ENCODE data around the gene FKBP14. TPM values are rescaled to one million over a fixed set of nuclear protein-coding genes. Genes with fewer than 3 reads are reported as not detected.

Gene FKBP14
- total RNA-seq, 1 experiment from 2014 or later = 11.5 TPM

- Histone ChIP-seq H3K79me1 (ENCODE audit: insufficient read depth, low read depth, low read length, poor library complexity, severe bottlenecking) (peaks cover 25% of the 10 kb centered on the region), H3K9ac (ENCODE audit: extremely low read depth, insufficient read length, low read length) (no peak overlapping the region), H3K23ac (ENCODE audit: insufficient read length, low read depth, low read length) (no peak overlapping the region), H2BK120ac (ENCODE audit: low read depth, low read length, poor library complexity, severe bottlenecking) (no peak overlapping the region), H2BK15ac (ENCODE audit: low read depth, low read length) (no peak overlapping the region), H2BK5ac (ENCODE audit: insufficient read length, low read length) (no peak overlapping the region), H3K79me2 (ENCODE audit: insufficient read depth, low read length) (peaks cover 12% of the 10 kb centered on the region; the same call in 1 of the 2 replicates), H3K27ac (ENCODE audit: insufficient read length, low read depth, low read length) (no peak overlapping the region), H2BK20ac (ENCODE audit: low read depth, low read length, poor library complexity, severe bottlenecking) (no peak overlapping the region), H4K91ac (ENCODE audit: insufficient read length, low read depth, low read length) (no peak overlapping the region), H3K56ac (ENCODE audit: insufficient read length, low read depth, low read length) (no peak overlapping the region), H3K14ac (ENCODE audit: insufficient read depth, low read length) (no peak overlapping the region), H2BK12ac (ENCODE audit: insufficient read length, low read depth, low read length) (no peak overlapping the region), H4K5ac (ENCODE audit: insufficient read length, low read depth, low read length) (no peak overlapping the region), H3K4ac (ENCODE audit: low read depth, low read length) (no peak overlapping the region), H3K4me2 (ENCODE audit: insufficient read depth, insufficient read length, low read length) (no peak overlapping the region), H4K20me1 (ENCODE audit: control insufficient read depth, insufficient read depth, insufficient read length) (no peaks in the 10 kb centered on the region), H3T11ph (ENCODE audit: low read length) (no peak overlapping the region), H2AK5ac (ENCODE audit: insufficient read length, low read length) (no peak overlapping the region), H3K4me1 (ENCODE audit: insufficient read depth, low read length) (peaks cover 4% of the 10 kb centered on the region), H3K18ac (ENCODE audit: insufficient read length, low read depth, low read length) (no peak overlapping the region), H4K8ac (replicated peaks; ENCODE audit: insufficient read length, low read depth, low read length) (no peak overlapping the region), H3K27me3 (ENCODE audit: insufficient read depth, low read length) (no peaks in the 10 kb centered on the region), H2AFZ (ENCODE audit: low read length) (no peak overlapping the region), H3K23me2 (ENCODE audit: insufficient read length, low read depth, low read length, poor library complexity, severe bottlenecking) (no peaks in the 10 kb centered on the region), H3K9me3 (ENCODE audit: control insufficient read depth, low read depth, low read length) (no peaks in the 10 kb centered on the region)
- no peak for DNase-seq
- no peaks in the 10 kb centered on the region for H3K27me3 Mint-ChIP-seq (ENCODE audit: low read depth)
- TF ChIP-seq, protein P1, sequence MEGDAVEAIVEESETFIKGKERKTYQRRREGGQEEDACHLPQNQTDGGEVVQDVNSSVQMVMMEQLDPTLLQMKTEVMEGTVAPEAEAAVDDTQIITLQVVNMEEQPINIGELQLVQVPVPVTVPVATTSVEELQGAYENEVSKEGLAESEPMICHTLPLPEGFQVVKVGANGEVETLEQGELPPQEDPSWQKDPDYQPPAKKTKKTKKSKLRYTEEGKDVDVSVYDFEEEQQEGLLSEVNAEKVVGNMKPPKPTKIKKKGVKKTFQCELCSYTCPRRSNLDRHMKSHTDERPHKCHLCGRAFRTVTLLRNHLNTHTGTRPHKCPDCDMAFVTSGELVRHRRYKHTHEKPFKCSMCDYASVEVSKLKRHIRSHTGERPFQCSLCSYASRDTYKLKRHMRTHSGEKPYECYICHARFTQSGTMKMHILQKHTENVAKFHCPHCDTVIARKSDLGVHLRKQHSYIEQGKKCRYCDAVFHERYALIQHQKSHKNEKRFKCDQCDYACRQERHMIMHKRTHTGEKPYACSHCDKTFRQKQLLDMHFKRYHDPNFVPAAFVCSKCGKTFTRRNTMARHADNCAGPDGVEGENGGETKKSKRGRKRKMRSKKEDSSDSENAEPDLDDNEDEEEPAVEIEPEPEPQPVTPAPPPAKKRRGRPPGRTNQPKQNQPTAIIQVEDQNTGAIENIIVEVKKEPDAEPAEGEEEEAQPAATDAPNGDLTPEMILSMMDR (conservative IDR thresholded peaks at IDR 0.05) = no peak
- H3K27ac Mint-ChIP-seq = no peak overlapping the region; a peak in 1 of 7 replicates
- no peaks in the 10 kb centered on the region; a peak in 1 of 5 replicates for H3K9me3 Mint-ChIP-seq
- peaks cover 4 to 13% (median 11%) of the 10 kb centered on the region in 3 experiments; a peak in 5 of 7 replicates for H3K36me3 Mint-ChIP-seq (ENCODE audit: insufficient read depth in 1 of 3, low read depth in 3 of 3)
- H3K4me3 Mint-ChIP-seq = no peak overlapping the region
- peaks cover 20 to 29% of the 10 kb centered on the region in 2 experiments for H3K4me1 Mint-ChIP-seq
These were observed 14.4 kb upstream of the FKBP14 start for GRCh38 chr7:30040938-30041337.

Measured in H9 (cell line).